Renal pelvis (tissue), 4 donors: Measurements from ENCODE around the gene RPL3. TPM values are rescaled to one million over a fixed set of nuclear protein-coding genes. Genes with fewer than 3 reads are reported as not detected.

Experiments used
- DNase-seq: peaks from one replicate; pipeline ENCODE4 v3.0.0-alpha.2; 2013
- polyA plus RNA-seq, 3 donors: library from polyadenylated mRNA; unstranded; fragments of 120-200 nt; gene quantifications; one replicate each; pipeline ENCODE4 v1.2.1, GENCODE V29; 2013; ENCODE audit not compliant: insufficient read length in 3 of 3

Gene RPL3
- polyA plus RNA-seq, 3 donors, result 2,781 to 3,416 (median 3,386) TPM

GRCh38 chr22:39308614-39309363, 10.6 kb downstream of the RPL3 start:
- no peak for DNase-seq

DNA sequence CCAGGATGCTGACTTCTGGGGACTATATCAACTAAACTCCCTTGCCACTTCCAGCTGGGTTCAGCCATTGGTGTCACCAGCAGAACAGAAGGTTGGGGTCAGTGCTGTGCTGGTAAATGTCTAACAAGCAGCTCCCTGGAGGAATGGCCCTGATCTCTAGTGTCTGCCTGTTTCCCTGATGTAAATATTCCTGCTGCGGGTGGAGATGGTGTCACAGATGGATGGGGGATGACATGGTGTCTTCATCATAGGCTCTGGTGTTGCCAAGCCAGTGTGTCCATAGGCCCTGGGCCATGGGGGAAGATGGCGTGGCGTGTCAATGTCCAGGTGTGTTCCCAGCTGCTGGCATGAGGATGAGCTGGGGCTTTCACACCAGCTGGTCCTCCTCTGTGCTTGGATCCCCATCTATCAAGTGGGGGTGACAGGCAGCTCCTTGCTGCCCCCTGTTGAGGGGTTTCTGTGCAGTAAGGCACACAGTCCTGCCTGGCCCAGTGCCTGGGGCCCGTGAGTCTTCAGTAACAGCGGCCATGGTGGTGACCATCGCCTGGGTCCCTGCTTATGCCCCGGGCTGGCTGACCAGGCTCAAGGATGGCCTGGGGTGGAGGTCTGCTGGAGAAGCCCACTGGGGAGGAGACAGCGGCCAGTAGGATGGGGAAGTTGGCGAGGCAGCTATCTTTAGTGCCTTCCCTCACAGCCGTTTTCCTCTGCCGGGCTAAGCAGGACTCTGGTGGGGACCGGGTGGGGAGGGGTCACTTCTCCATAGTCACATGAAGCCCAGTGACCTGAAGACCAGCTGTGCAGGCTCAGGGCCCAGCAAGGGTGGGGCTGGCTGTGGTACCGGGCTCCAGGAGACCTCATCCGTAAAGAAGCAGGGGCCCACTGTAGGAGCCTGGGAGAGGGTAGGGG, 12.7 kb downstream of the RPL3 start:
- DNase-seq, result no peak

GRCh38 chr22:39303892-39304671, 15.3 kb downstream of the RPL3 start:
- DNase-seq, result no peak

DNA sequence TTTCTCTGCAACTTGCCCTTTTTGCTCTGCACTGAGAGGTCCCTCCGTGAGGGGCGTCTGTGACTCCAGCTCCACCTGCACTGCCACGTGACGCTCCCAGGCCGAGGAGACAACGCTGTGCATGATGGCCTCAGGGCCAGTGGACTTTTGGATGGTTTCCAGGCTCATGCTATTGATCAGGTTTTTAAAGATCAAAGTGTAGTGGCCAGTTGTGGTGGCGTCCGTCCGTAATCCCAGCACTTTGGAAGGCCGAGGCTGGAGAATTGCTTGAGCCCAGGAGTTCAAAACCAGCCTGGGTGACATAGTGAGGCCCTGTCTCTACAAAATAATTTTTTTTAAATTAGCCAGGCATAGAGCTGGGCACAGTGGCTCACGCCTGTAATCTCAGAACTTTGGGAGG, 16.1 kb downstream of the RPL3 start:
- DNase-seq, result no peak

- DNase-seq, result no peak
Observed at GRCh38 chr22:39302431-39302960, 16.9 kb downstream of the RPL3 start.

DNA sequence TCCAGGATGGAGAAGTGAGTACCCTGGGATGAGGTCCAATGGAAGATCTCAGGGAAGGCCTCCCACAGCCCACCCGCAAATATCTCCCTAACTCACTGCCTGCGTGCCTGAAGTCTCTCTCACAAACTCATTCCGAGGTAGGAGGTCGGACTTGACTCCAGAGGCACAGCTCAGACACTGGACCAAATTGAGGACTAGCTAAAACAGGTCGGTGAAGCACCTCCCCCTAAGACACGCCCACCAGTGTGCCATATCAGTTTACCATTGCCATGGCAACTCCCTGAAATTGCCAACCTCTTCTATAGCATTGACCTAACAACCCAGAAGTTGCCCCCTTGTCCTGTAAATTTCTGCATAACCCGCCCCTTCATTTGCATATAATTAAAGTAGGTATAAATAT, 17.5 kb downstream of the RPL3 start:
- DNase-seq, result no peak

- no peak for DNase-seq
Observed at GRCh38 chr22:39301108-39301507, 18.3 kb downstream of the RPL3 start.

- no peak for DNase-seq
Observed at GRCh38 chr22:39300186-39300830, 19.1 kb downstream of the RPL3 start.

DNA sequence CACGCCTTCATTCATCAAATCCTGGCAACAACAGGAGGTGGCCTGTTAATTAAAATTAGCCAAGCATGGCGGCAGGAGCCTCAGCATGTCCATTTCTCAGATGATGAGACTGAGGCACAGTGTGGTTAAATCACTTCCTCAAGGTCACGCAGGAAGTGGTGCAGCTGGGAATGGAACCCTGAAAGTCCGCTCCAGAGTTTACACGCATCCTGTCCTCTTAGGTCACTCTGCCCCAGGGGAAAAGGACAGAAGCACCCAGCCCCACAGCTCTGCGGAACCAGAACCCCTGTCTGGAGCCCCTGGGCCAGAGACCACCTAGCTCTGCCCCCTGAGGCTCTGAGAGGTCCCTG, 19.6 kb downstream of the RPL3 start:
- no peak for DNase-seq

- DNase-seq, result no peak
Observed at GRCh38 chr22:39298241-39298987, 21.0 kb downstream of the RPL3 start.

DNA sequence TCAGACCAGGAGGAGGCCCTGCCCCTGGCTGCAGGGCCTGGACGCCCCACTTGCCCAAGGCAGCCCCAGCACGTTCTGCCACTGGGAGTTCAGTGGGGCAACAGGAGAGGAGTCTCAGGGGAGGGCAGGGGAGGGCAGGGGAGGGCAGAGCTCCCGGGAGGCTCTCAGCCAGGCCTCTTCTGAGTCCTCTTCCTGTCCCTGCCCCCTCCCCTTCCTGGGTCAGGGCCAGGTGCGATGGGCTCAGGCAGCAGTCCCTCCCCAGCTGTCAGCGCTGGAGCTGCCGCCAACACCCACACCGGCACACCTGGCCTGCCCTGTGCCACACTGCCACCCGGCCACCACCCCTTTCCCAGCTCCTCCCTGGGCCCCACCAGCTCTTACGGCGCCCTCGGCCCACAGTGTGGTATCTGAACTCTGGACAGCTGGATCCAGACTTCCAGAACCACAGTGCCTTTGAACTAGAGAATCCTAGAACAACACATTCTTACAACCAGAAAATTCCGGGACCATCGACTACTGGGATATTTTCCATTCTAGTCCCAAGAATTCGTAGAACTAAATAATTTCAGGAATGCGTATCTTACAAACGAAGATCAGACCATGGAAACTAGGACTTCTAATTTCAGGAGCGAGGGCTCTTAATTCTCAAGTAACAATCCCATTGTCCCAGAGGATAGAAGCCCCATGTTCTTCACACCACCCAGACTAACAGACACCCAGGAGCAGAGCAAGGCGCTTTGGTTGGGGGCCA, 21.8 kb downstream of the RPL3 start:
- DNase-seq, result no peak

GRCh38 chr22:39296981-39297489, 22.4 kb downstream of the RPL3 start:
- DNase-seq, result no peak

GRCh38 chr22:39296535-39296934, 22.9 kb downstream of the RPL3 start:
- DNase-seq, result no peak

GRCh38 chr22:39294571-39295468, 24.6 kb downstream of the RPL3 start:
- no peak for DNase-seq

- no peak for DNase-seq
Observed at GRCh38 chr22:39293766-39294368, 25.6 kb downstream of the RPL3 start.

DNA sequence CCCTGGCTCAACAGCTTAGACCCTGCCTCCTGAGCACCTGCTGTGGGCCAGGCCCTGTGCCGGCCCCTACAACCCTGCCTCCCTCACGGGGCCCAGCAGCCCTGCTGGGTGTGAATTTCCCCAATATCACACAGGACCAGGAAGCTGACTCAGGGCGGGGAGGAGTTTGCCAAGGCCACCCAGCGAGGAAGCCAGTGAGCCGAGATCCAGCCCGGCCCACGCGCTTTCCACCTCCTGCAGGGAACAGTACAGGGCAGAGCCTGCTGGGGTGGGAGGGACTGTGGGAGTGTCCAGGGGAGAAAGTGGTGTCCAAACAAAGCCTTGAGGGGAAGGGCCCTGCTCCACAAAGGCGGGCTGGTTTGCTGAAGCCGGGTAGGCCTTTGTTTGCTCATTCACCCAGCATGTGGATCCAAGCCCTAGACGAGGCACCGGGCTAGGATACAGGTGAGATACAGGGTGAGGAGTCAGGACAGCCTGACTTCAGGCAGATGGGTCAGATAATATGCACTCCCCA, 26.8 kb downstream of the RPL3 start:
- DNase-seq, result peak; percentile 72

DNA sequence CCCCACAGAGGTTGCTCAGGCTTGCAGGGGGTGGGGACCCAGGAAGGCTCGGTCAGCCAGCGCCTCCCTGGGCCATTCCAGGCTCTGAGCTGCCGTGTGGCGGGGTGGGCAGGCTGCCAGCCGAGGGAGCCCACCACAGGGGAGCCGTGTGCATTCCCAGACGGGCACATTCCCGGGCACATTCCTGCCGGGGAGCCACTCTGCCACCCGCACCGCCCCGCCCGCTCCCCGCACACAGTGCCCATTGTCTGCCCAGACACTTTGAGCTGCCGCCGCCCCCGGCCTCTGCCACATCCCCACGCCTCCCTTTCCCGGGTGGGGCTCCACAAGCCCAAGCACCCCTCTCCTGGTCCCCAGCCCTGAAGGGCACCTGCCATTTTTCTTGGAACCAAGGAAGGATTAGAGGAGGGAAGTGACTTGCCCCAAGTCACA, 27.4 kb downstream of the RPL3 start:
- no peak for DNase-seq

GRCh38 chr22:39291523-39291922, 27.9 kb downstream of the RPL3 start:
- DNase-seq, result no peak
